AG09309 (cell line): Measurements from ENCODE around the gene OCA2.

Experiments used
- DNase-seq: peaks from one replicate; pipeline ENCODE4 v3.0.0-alpha.2; 2010; ENCODE audit warnings: low read depth
- H3K4me3 ChIP-seq: 2 replicates; pipeline ENCODE4 v1.5.1; 2011; ENCODE audit warnings: mild to moderate bottlenecking, low read depth, low read length, moderate library complexity; ENCODE audit not compliant: control insufficient read depth
- CTCF ChIP-seq: IDR thresholded peaks from 2 replicates; pipeline ENCODE4 v1.5.1; 2011; ENCODE audit warnings: mild to moderate bottlenecking, low read depth, low read length, inconsistent platforms; ENCODE audit not compliant: insufficient read depth, control insufficient read depth; ENCODE audit errors: missing control alignments

The OCA2 gene

GRCh38 chr15:27764339-27764738, 334.8 kb downstream of the OCA2 start:
- DNase-seq, result no peak
- H3K4me3 ChIP-seq, result no peak overlapping the region
- no peak for TF ChIP-seq CTCF

DNA sequence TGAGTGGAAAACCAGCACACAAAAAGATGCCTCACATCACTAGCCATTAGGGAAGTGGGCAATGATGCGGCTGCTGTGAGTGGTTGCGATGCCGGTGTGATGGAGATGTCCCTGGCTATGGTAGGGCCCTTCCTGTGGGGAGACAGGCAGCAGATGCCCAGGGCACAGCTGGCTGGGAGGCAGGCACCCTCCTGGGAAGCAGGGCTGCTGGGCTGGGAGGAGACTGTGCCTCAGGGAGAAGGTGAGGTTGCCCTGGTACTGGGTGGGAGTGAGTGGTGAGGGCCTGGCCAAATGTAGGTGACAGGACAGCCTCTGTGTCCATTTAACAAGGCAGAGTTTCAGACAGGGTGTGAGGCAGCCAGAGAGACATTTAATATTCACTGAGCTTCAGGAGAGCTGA, 335.6 kb downstream of the OCA2 start:
- H3K4me3 ChIP-seq, result no peak overlapping the region
- no peak for DNase-seq
- no peak for TF ChIP-seq CTCF

DNA sequence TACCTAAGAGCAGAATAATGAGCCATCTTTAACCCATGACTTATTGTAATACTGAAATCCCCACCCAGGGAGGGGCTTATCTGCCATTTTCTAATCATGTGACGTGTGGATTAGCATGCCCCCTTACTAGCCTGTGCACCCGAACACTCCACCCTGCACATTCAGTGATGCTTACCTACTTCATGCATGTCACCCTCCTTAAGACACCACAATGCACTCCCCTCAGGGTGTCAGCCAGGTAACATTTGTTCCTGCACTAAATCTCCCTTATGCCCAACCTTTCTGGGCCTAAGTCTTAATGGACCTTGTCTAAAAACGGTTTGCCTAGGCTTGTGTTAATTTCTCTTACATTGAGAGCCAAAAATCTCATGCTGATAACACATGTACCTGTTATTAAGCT, 336.6 kb downstream of the OCA2 start:
- TF ChIP-seq CTCF, result no peak
- H3K4me3 ChIP-seq, result no peak overlapping the region
- no peak for DNase-seq

GRCh38 chr15:27757052-27757451, 342.1 kb downstream of the OCA2 start:
- H3K4me3 ChIP-seq, result no peak overlapping the region
- no peak for TF ChIP-seq CTCF
- no peak for DNase-seq

DNA sequence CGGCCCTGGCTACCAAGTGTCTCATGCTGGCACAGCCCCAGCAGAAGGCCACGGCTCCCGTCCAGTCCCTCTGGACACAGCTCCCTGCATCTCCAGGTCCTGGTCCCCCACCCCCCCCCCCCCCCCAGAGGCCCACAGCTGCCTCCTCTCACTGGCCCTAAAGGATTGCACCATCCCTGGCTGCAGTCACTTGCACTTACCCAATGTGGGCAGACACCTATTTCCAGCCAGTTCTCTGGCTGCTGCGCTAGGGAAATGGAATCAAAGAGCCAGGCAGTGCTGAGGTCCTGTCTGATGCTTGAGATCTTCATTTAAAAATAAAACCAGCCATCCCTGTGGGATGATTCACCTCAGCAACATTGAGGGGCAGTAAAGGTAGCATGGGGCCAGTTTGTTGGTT, 346.4 kb downstream of the OCA2 start:
- TF ChIP-seq CTCF, result no peak
- no peak overlapping the region for H3K4me3 ChIP-seq
- DNase-seq, result no peak

DNA sequence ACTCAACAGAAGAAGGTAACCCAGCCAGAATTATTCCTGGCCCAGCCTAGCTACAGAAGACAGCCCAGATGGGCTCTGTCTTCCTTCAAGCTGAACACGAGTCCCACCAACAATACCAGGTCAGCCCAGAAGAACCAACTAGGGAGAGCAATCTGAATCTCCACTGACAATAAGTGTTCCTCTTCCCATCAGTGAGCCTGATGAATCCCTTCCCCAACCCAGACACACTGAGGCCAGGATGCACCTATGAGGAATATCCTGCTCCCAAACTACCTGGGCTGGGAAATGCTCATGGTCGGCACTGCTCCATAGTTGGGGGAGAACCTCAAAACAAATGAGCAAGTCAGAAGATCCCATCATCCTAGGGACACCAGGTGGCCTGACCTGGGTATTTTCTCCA, 351.1 kb downstream of the OCA2 start:
- no peak for TF ChIP-seq CTCF

GRCh38 chr15:27746401-27746955, 352.6 kb downstream of the OCA2 start:
- DNase-seq, result no peak
- TF ChIP-seq CTCF, result no peak
- no peak overlapping the region for H3K4me3 ChIP-seq

More for the DNA sequence above, 351.1 kb downstream of the OCA2 start:
- no peak for DNase-seq
- no peak overlapping the region for H3K4me3 ChIP-seq
